ENCODE measurements around the gene ABCB6.

The ABCB6 gene

DNA sequence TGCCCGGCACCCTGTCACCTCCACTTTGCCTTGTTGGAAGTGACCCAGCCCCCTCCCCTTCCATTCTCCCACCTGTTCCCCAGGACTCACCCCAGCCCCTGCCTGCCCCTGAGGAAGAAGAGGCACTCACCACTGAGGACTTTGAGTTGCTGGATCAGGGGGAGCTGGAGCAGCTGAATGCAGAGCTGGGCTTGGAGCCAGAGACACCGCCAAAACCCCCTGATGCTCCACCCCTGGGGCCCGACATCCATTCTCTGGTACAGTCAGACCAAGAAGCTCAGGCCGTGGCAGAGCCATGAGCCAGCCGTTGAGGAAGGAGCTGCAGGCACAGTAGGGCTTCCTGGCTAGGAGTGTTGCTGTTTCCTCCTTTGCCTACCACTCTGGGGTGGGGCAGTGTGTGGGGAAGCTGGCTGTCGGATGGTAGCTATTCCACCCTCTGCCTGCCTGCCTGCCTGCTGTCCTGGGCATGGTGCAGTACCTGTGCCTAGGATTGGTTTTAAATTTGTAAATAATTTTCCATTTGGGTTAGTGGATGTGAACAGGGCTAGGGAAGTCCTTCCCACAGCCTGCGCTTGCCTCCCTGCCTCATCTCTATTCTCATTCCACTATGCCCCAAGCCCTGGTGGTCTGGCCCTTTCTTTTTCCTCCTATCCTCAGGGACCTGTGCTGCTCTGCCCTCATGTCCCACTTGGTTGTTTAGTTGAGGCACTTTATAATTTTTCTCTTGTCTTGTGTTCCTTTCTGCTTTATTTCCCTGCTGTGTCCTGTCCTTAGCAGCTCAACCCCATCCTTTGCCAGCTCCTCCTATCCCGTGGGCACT, 36.2 kb downstream of the ABCB6 start:
- no peak for DNase-seq

DNA sequence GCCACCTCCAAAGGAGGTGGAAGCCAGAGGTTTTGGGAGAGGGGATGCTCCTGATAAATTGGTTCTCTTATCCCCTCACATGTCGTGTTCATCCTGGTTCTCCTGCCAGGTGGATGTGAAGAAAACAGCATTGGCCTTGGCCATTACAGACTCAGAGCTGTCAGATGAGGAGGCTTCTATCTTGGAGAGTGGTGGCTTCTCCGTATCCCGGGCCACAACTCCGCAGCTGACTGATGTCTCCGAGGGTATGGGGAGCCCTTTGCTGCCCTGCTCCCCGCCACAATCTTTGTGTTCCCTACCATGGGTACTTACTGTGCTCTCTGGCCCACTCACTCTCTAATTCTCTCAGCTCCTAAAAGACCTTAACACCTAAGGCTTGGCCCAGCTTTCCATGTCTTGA, 37.2 kb downstream of the ABCB6 start:
- DNase-seq, result no peak

DNA sequence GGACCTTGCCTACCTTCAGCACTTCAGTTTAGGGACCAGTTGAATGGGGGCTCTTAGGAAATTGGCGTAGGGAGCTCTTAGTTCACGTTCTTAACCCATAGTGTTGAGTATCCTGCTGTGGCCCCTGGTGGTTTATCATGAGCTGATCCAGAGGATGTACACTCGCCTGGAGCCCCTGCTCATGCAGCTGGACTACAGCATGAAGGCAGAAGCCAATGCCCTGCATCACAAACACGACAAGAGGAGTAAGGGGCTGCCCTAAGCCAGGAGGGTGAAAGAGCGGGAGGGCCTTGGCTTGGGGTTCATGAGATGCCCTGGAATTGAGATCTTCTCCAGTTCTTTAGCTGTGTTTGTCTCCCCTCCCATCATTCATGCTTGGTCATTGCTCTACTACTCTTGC, 37.8 kb downstream of the ABCB6 start:
- no peak for DNase-seq

GRCh38 chr2:219179601-219180465, 38.9 kb downstream of the ABCB6 start:
- no peak for DNase-seq

- DNase-seq, result peak; percentile 3
These were observed 40.2 kb downstream of the ABCB6 start for GRCh38 chr2:219178377-219179175.

- DNase-seq, result peak; percentile 80
These were observed 41.0 kb downstream of the ABCB6 start, which contains the start of gene RETREG2 for GRCh38 chr2:219177552-219178376. Gene RETREG2, plus strand, starts transcription at chr2:219178275. Its CDS starts 78 bp downstream, at chr2:219178353.

DNA sequence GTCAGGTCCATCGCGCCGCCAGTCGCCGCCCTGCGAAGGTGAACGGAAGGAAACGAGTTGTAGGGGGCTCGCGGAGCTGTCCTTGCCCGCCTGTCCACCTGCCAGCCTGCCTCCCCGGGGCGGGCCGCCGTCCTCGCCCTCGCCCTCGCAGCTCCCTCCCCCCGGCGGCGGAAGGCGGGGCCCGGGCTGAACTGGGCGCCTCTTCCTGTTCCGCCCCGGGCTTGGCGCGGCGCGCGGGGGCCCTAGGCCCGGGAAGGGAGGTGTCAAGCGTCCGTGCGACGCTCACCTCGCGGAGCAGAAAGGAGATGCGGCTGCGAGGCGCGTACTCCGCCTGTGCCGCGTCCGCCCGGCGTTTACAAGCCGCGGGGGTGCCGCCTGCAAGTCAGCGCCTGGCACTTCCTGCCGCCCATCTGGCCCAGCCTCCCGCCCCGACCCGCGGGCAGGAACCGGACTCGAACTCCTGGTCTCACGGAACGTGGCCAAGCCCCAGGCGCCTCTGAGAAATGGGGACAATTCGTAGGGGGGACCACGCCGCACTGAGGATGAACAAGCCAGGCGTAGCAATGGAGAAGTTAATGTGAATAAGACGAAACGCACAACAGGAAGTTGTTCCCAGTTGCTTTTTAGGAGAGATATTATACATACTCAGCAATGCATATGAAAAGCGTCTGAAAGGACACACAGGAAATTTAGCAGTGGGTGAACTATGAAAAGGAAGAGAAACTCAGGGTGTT, 41.8 kb downstream of the ABCB6 start, which contains the start of gene CNPPD1:
Gene CNPPD1 (minus strand): TSS at position 108 of the 734 bp plus-strand sequence. CDS start 97 bp downstream, at position 11.
- DNase-seq, result peak; percentile 73

GRCh38 chr2:219175928-219176817, 42.6 kb downstream of the ABCB6 start:
- peak; percentile 14 for DNase-seq

DNA sequence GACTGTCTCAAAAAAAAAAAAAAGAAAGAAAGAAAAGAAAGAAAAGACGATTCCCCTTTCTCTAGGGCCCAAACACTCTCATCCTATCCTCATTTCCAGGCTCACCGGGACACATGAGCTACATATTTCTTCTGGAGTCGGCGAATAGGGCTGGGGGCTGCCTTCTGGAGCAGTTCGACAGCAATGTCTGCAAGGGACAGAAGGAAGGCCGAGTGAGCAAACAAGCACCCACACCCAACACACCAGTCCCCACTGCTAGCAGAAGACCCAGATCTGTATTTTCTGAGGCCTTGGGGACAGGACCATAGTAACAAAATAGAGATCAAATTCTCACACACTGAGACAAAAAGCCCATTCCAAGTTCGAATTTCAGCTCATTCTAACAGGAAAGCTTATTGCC, 43.3 kb downstream of the ABCB6 start:
- no peak for DNase-seq

- DNase-seq, result no peak
These were observed 44.0 kb downstream of the ABCB6 start for GRCh38 chr2:219174801-219175200.

GRCh38 chr2:219174146-219174545, 44.6 kb downstream of the ABCB6 start:
- no peak for DNase-seq

DNA sequence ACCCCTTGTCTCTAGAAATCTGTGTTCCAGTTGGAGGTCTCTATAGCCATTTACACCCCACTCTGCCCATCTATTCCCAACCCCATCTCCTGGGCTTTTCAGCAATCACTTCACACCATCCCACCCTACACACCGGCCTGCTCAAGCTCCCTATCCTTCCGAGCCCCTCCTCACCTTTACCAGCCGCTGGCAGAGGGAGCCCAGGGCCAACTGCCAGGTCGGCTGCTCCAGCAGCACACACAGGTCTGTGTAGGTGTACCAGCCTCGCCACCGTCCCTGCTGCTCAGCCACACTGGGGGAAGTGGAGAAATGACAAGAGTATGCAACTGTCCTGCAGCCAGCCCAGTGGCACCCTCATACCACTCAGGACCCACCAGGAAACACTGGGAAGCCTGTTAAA, 45.6 kb downstream of the ABCB6 start:
- no peak for DNase-seq

DNA sequence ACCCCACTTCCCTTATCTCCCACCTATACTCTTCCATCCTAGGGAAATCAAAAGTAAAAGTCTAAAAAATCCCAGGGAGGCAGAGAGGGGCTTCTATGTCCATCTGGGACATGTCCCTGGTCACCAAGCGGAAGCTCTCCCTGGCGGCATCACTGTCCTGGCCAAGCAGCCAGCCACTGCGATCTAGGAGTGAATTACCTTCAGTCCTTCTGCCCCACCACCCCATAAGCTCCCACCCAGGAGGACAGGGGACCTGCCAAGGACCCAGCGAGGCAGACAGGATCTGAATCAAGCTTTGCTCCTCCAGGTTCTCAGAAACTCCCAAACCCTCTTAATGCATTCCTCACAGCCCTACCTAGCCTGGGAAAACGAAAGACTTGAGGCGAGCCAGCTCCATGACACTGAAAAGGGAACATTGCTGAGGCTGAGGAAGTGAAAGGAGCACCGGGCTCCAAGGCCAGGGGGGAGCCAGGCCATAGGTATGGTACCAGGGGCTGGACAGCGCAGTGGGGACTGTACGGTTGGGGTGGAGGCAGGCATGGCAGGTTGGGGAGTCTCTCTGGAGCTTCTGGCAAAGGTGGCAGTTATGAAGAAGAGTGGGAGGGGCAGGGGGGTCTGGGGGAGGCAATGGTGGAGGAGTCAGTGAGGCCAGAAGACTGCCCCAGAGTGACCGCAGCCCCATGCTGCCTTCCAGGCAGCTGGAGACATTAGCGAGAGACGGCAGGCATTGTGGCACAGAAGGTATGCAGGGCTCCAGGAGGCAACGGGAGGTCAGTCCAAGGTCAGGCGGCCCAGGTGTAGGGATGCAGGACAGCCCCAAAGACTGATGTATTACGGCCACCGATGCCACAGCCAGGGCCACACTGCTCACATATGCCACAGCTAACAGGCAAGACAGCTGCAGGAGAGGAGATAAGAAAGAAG, 46.3 kb downstream of the ABCB6 start:
- no peak for DNase-seq

DNA sequence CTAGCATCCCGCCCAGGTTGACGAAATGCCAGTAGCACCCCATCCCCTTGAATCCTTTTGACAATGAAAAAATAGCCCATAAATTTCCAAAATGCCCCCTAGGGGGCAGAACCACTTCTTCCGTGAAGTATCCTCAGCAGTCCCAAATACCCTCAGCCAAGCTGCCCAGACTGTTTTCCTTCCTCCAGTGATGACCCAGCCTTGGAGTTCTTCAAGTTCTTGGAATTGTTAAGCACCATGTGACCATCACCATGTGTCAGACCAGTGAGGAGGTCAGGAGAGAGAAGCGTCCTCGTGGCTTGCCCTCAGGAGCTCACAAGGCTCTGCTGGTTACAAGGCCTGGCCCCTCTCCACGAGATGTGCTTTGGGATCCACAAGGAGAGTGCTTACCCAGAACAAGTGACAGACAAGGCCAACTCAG, 47.5 kb downstream of the ABCB6 start:
- DNase-seq, result no peak

GRCh38 chr2:219169930-219170654, 48.7 kb downstream of the ABCB6 start, which contains the start of gene SLC23A3:
Gene SLC23A3, minus strand, starts transcription at chr2:219170029. Its CDS starts 45 bp downstream, at chr2:219169984.
- no peak for DNase-seq

GRCh38 chr2:219168932-219169331, 49.8 kb downstream of the ABCB6 start:
- DNase-seq, result no peak

DNA sequence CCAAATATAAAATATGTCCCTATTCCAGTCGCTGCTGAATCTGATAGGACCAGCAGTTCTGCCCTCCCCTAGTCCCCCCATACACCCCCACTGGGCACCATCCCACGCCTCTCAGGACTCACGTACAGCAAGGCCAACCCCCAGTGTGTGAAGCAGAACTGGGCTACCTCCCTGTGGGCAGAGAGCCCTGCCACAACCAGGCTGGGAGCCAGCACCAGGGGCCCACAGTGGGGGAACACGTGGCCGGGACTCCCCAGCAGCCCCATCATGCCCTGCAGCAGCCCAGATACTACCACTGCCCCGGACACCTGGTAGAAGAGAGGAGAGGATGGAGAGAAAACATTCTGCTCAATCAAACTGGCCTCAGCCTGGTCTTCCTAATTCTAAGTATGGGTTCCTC, 50.2 kb downstream of the ABCB6 start:
- no peak for DNase-seq

- no peak for DNase-seq
These were observed 50.8 kb downstream of the ABCB6 start for GRCh38 chr2:219167997-219168396.

Measured in NCI-H1092 treated with DMSO at 0.1 percent for 48 hours (cell line).